Medulla oblongata (tissue), 1 donor: ENCODE measurements around the gene FAM217B.

Source experiments
- DNase-seq: peaks from one replicate; pipeline ENCODE4 v3.0.0-alpha.2; 2015; ENCODE audit errors: extremely low spot score

The FAM217B gene, protein sequence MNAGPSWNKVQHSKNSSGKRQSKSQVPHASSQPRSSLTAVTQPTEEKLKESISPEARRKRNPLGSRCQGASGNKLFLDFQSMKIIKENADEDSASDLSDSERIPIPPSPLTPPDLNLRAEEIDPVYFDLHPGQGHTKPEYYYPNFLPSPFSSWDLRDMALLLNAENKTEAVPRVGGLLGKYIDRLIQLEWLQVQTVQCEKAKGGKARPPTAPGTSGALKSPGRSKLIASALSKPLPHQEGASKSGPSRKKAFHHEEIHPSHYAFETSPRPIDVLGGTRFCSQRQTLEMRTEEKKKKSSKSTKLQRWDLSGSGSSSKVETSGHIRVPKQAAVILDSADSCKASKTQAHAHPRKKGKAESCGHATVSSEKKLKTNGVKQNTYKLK

GRCh38 chr20:59940129-59940955, at the start of gene FAM217B, which contains the start of gene PPP1R3D:
FAM217B (plus strand) TSS chr20:59940389; CDS start chr20:59943944, 3,555 bp downstream.
PPP1R3D (minus strand) TSS chr20:59940305; CDS start chr20:59939931, 374 bp downstream.
- peak; percentile 96 for DNase-seq

- no peak for DNase-seq
These were observed 48.6 kb upstream of the FAM217B start for GRCh38 chr20:59891581-59891980.

- DNase-seq, result no peak
These were observed 44.3 kb upstream of the FAM217B start for GRCh38 chr20:59895908-59896307.

DNA sequence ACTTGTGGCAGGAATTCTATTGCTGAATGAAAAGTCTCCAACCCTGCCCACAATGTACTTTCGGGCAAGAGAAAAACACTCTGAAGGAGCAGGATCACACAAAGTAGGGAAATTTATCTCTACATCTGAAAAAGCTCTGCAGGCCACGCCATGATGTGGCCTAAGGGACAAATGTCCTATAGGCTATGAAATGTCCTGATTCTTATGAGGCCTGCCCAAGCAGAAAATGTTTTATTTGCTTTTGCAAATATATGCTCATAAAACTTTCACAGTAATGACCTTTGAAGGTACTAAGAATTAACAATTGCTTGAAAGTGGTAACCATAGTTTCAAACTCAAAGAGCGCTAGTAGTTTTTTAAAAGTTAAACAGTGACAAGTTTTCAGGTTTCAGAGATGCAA, 37.7 kb upstream of the FAM217B start:
- DNase-seq, result no peak

DNA sequence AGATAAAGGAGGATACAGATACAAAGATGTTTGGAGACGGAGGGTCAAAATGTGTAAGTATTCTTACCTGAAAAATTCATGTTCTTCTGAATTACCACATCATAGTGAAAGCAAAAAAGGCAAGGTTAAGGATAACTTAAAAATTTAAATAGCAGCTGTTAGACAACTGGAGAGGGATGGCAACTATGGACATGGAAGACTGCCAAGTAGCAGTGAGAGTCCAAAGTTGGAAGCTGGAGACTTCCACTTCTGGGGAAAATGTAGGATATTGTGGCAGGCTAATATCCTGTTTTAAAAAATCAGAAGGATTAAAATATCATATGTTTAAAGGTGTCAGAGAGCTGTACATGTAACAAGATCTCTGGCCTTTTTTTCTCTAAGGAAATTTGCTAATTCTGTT, 36.6 kb upstream of the FAM217B start:
- no peak for DNase-seq

DNA sequence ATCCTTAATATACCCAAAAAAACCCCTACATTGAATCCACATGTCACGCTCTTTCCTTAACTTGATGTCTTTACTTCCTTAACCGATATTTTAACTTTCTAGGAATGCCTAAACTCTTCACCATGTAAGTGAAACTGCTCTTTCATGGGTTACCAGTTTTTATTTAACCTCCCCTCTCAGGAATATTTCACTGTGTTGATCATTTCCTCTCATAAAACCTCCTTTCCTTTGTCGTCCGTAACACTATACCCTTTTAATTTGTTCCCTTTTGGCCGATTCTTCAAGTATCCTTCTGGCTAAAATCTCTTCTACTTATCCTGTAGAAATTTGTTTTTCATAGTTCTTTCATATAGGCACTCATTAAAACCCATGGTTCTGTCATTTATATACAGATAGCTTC, 31.3 kb upstream of the FAM217B start:
- no peak for DNase-seq

GRCh38 chr20:59911041-59911440, 29.1 kb upstream of the FAM217B start:
- no peak for DNase-seq

DNA sequence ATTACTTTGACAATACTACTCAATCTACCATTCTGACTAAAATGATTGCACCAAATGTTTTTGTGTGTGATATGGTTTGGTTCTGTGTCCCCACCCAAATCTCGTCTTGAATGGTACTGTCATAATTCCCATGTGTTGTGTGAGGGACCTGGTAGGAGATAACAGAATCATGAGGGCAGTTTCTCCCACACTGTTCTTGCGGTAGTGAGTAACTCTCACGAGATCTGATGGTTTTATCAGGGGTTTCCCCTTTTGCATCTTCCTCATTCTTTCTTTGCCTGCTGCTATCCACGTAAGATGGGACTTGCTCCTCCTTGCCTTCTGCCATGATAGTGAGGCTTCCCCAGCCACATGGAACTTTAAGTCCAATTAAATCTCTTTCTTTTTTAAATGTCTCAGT, 27.6 kb upstream of the FAM217B start:
- no peak for DNase-seq

- no peak for DNase-seq
These were observed 19.2 kb upstream of the FAM217B start for GRCh38 chr20:59920944-59921343.

GRCh38 chr20:59923514-59923913, 16.7 kb upstream of the FAM217B start:
- no peak for DNase-seq

- no peak for DNase-seq
These were observed 14.8 kb upstream of the FAM217B start for GRCh38 chr20:59925359-59925758.

- DNase-seq, result no peak
These were observed 14.3 kb upstream of the FAM217B start for GRCh38 chr20:59925899-59926298.

DNA sequence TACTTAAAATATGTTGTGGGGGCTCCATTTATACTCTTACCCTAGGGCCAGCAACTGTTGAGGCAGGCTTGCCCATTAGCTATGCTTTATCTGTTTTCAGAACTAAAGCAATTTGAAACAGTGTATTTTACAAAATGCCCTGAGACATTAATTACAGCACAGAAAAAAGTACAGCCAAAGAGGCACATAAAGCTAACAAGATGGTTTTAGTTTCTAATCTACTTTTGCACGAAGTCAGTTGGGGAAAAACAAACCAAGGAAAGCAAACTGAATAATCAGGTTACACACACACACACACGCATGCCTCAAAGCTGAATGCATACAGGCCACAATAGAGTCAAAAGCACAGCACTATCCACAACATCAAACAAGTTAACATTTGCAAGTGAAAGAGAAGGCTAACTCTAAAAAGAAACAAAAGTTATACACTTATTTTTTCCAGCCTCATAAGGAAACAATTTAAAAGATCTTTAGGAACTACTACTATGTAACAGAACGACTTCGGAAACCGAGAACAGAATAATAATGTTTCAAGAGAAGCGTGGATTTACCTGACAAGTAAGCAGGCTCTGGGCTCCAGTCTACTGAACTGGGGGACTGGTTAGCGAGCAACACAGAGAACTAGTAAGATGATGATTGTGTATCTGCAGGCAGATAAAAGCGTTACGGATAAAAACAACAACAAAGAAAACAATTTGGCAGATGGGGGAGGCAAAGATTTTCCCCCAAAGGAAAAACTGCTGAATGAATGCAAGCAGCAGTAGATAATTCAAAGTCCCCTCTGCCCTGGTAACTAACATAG, 8.5 kb upstream of the FAM217B start:
- DNase-seq, result no peak

DNA sequence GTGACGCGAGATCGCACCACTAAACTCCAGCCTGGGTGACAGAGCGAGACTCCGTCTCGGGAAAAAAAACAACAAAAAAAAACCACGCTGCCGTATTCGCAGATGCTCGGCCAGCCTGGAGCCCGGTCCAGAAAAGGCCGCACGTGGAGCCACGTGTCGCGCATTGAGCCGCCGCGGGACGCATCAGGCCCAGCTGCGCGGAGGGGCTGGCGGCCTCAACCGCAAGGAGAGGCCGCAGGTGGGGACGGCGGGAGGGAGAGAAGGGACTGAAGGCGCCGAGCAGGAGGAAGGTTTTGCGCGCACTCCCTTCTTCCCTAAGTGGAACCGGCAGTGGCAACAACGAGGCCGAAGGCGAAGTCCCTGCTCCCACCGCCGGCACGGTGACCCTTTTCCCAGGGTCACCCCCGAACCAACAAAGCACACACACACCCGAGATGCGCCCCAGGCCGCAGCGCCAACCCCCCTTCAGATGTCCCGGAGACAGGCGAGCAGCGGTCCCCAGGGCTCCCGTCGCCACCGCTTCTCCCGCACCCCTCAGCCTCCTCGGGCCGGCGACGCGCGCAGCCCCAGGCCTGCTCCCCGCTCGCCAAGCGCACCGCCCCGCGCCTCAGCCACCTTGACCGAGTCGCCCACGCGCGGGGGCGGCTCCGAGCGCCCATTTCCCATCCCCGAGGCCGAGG, 7.4 kb upstream of the FAM217B start:
- DNase-seq, result no peak

DNA sequence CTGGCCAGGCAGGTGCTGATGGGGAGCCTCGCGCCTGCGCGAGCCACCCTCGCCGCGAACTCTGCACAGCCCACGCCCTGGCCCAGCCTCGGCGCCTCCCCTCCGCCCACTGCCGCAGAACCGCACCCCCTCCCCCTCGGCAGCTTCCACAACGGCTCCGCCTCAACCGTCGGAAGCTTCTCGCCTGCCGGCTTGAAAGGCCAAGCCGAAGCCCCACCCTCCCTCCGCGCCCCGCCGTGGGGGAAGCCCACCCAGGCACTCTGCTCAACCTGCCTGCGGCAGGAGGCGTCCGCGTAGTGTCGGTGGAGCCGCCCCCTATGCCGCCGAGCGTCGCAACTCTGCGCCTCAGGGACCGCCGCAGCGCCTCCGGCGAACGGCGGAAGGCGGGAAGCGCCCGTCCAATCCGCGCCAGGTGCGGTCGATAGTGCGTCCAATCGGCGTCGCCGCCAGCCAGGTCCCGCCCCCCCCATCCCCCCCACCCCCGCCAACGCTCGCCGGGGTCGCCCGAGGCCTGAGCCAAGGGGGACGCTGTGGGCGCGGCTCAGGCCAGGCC, 6.8 kb upstream of the FAM217B start, which contains the start of gene SYCP2:
SYCP2 (minus strand) TSS at position 342 of the 553 bp plus-strand sequence. CDS start 11,224 bp downstream, outside the sequence.
- no peak for DNase-seq

DNA sequence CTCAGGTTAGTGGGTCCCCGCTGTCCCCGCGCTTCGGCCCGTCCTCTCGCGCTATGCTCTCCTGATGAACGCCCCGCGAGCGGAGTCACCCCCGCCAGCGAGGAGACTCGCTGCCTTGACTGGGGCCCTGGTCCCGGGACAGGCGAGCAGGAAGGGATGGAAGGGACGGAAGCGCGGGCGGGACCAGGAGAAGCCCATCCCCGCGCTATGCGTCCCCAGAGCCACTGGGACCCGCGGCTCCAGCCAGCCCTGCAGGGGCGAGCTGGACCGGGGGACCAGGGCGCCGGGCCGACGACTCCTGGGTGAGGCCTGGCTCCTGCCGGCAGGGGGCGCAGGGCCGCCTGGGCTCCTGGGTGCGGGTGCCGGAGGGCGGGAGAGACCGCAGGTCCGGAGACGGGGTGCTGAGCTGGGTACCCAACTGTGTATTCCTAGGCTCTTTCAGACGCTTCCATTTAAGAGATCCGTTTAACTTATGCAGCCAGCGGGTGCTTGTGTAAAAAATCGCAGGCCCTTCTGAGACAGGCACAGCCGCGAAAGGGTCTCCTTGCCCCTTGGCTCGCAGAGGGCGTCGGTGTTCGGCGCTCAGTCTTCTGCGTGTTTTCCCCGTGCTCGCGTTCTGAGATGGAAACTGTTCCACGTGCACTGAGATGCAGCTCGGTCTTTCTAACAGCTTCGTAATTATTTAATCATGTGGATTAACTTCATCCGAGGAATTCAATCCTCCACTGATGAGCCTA, 6.2 kb upstream of the FAM217B start:
- peak; percentile 89 for DNase-seq

DNA sequence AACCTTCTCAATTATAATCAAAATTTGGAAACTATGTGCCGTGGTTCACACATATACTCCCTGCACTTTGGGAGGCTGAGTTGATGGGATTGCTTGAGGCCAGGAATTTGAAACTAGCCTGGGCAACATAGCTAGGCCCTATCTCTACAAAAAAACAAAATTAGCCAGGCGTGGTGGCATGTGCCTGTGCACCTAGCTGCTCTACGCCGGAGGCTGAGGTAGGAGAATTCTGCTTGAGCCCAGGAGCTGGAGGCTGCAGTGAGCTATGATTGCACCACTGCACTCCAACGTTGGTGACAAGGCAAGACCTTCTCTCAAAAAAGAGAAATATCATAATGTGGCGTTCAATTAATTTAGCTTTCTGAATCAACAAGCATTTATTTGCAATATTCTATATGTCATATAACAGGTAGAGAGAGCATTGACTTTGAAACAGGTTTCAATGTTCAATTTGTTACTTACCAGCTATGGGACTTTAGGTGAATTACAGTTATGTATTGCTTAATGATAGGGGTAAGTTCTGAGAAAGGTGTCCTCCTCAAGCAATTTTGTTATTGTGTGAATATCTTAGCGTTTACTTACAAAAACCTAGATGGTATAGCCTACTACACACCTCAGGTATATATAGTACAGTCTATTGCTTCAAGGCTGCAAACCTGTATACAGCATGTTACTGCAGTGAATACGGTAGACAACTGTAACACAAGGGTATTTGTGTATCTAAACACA, 4.6 kb upstream of the FAM217B start:
- no peak for DNase-seq

DNA sequence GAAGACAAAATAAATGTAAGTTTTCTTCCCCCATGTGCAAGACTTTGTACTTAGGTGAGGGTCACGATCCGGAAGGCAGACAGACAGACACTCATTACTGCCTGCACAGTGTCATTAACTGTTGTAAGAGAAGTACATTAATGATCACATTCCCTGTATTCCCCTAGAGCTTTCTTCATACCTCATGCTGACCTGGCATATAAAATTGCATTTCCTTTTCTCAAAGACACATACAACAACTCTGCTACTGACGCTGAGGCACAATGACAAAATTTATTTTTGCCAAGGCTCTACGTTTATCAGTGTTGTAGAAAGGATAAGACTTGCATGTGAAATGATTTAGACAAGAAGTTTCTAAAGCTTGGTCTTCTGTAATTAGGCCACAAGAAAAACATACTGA, 3.8 kb upstream of the FAM217B start:
- DNase-seq, result no peak

DNA sequence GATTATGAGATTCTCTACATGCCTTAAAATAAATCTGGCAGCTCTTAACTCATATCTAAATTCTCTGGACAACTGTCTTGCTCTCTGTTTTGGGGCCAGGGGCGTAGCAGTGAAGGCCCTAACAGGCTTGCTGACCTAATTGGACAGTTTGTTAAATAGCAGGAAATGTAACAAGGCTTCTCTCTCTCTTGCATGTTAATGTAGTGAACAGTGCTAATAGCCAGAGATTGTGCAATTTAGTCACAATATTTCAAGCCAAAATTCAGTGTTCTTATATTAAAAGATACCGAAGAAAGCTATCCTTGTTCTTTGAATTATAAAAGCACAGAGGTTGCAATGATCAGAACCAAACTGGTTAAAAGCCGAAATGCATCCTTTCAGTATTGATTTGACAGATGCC, 3.0 kb upstream of the FAM217B start:
- DNase-seq, result peak; percentile 27

- DNase-seq, result no peak
These were observed 2.0 kb upstream of the FAM217B start for GRCh38 chr20:59938221-59938620.
